Panc1 (cell line): ENCODE results near the gene KBTBD6. TPM values are rescaled to one million over a fixed set of nuclear protein-coding genes. Genes with fewer than 3 reads are reported as not detected.

Experiments
- ATAC-seq: fragments of 200-7000 bp; cut with Tn5 transposase; 2 replicates; pipeline ENCODE4 v1.9.1; 2020; ENCODE audit warnings: mild to moderate bottlenecking, moderate library complexity
- BruUV-seq: library from RNA; stranded (reverse); fragments of 400-500 nt; replicated peaks from 2 replicates; lab custom pipeline; 2021; lab: Mats Ljungman, UMichigan
- CTCF ChIA-PET: fragments of 300-600 bp; sonication (Branson Sonifier 250); formaldehyde crosslinking; loops from one replicate; lab custom pipeline; 2022; ENCODE audit warnings: antibody characterized with exemption; lab: Charles Lee
- POLR2A ChIA-PET: fragments of 300-600 bp; sonication (Branson Sonifier 250); formaldehyde crosslinking; loops from one replicate; lab custom pipeline; 2022; ENCODE audit warnings: antibody characterized with exemption; lab: Charles Lee
- DNase-seq: peaks from one replicate; pipeline ENCODE4 v3.0.0-alpha.2; 2010; ENCODE audit warnings: low read depth, low spot score
- H3K27ac ChIP-seq: 2 replicates; pipeline ENCODE4 v1.5.1; 2011; ENCODE audit warnings: mild to moderate bottlenecking, low read length, inconsistent platforms
- H3K27me3 ChIP-seq: fragments of 200-500 bp; sonication (Bioruptor generic); 2 replicates; pipeline ENCODE4 v1.6.0; 2014; ENCODE audit warnings: low read length, inconsistent platforms; ENCODE audit not compliant: control insufficient read depth, insufficient read depth
- H3K36me3 ChIP-seq: fragments of 200-500 bp; sonication (Bioruptor generic); 2 replicates; pipeline ENCODE4 v1.5.1; 2014; ENCODE audit warnings: inconsistent platforms, mild to moderate bottlenecking, low read length, moderate library complexity; ENCODE audit not compliant: control insufficient read depth, insufficient read depth
- H3K4me1 ChIP-seq: 2 replicates; pipeline ENCODE4 v1.5.1; 2011; ENCODE audit warnings: inconsistent platforms, mild to moderate bottlenecking, low read length, moderate library complexity; ENCODE audit not compliant: control insufficient read depth, insufficient read depth
- H3K4me3 ChIP-seq, 2 experiments: 2 replicates each; pipeline ENCODE4 v1.5.1; 2011 to 2012; ENCODE audit warnings: low read depth in 2 of 2, low read length in 2 of 2, mild to moderate bottlenecking in 2 of 2, inconsistent platforms in 1 of 2, moderate library complexity in 1 of 2
- H3K9me3 ChIP-seq: fragments of 200-500 bp; sonication (Bioruptor generic); 2 replicates; pipeline ENCODE4 v1.5.1; 2014; ENCODE audit warnings: low read depth, mild to moderate bottlenecking, inconsistent platforms, low read length, moderate library complexity; ENCODE audit not compliant: control insufficient read depth, insufficient read depth
- CTCF ChIP-seq: fragments of 450-650 bp; IDR thresholded peaks from 2 replicates; pipeline ENCODE4 v1.5.1; 2017; ENCODE audit warnings: mild to moderate bottlenecking
- POLR2AphosphoS5 ChIP-seq: IDR thresholded peaks from 2 replicates; pipeline ENCODE4 v1.6.1; 2012; ENCODE audit warnings: mild to moderate bottlenecking, low read depth, low read length, moderate library complexity
- REST ChIP-seq, 2 experiments: IDR thresholded peaks; 2 replicates each; pipeline ENCODE4 v1.6.1; 2011 to 2012; ENCODE audit warnings: low read depth in 2 of 2, control low read depth in 1 of 2, low read length in 1 of 2, mild to moderate bottlenecking in 1 of 2, moderate library complexity in 1 of 2; ENCODE audit not compliant: insufficient read depth in 1 of 2
- SIN3A ChIP-seq: IDR thresholded peaks from 2 replicates; pipeline ENCODE4 v1.6.1; 2012; ENCODE audit warnings: low read depth, mild to moderate bottlenecking, low read length, moderate library complexity, borderline replicate concordance; ENCODE audit not compliant: insufficient read depth
- TCF7L2 ChIP-seq: IDR thresholded peaks from 2 replicates; pipeline ENCODE4 v1.6.1; 2011; ENCODE audit warnings: mild to moderate bottlenecking, low read depth, low read length, inconsistent platforms
- in situ Hi-C: cut with HindIII; loops from 2 replicates; pipeline ENCODE4 v1.10.0; 2016; ENCODE audit warnings: low sequenced_read_pairs, low pct_unique_long_range_greater_than_20kb
- intact Hi-C: fragments of 100-400 bp; cut with micrococcal nuclease; formaldehyde crosslinking; loops from one replicate; pipeline ENCODE4 v1.10.0; 2022; ENCODE audit not compliant: unreplicated experiment
- total RNA-seq: library from RNA; stranded (reverse); gene quantifications from one replicate; pipeline ENCODE4 v1.2.1, GENCODE V29; 2021; ENCODE audit not compliant: unreplicated experiment

Gene KBTBD6
- total RNA-seq, 1 experiment from 2014 or later: 7.9 TPM

- Histone ChIP-seq H3K9me3 (peaks cover 12% of the 10 kb centered on the region; the same call in 1 of the 2 replicates), H3K36me3 (no peaks in the 10 kb centered on the region), H3K4me1 (no peaks in the 10 kb centered on the region), H3K4me3 (no peak overlapping the region), H3K27me3 (no peaks in the 10 kb centered on the region), H3K27ac (no peak overlapping the region)
- TF ChIP-seq SIN3A (no peak), CTCF (no peak), TCF7L2 (no peak), POLR2AphosphoS5 (no peak), REST (IDR thresholded peaks at IDR 0.05; ENCODE audit: insufficient read depth in 1 of 2, low read depth in 2 of 2, low read length in 1 of 2) (no peak)
- no peak for DNase-seq
- no peak for ATAC-seq
- ChIA-PET POLR2A (no interaction called here), CTCF (no interaction called here)
- intact Hi-C loops: no loop called here
- BruUV-seq: no TSS peak
- in situ Hi-C loops: no loop called here
Observed at GRCh38 chr13:41145136-41145908, 12.7 kb upstream of the KBTBD6 start.

- TF ChIP-seq SIN3A (no peak), CTCF (no peak), POLR2AphosphoS5 (no peak), TCF7L2 (no peak), REST (IDR thresholded peaks at IDR 0.05; ENCODE audit: insufficient read depth in 1 of 2, low read depth in 2 of 2, low read length in 1 of 2) (no peak)
- ATAC-seq (no peak), DNase-seq (no peak)
- CTCF ChIA-PET: no interaction called here
- H3K9me3 ChIP-seq: peaks cover 7% of the 10 kb centered on the region; the same call in 1 of the 2 replicates
- no peaks in the 10 kb centered on the region for H3K4me1 ChIP-seq
- in situ Hi-C loops (no loop called here), intact Hi-C loops (no loop called here)
- H3K27ac ChIP-seq: no peak overlapping the region
- no peaks in the 10 kb centered on the region for H3K27me3 ChIP-seq
- POLR2A ChIA-PET: no interaction called here
- no TSS peak for BruUV-seq
- H3K36me3 ChIP-seq: no peaks in the 10 kb centered on the region
- no peak overlapping the region for H3K4me3 ChIP-seq
Observed at GRCh38 chr13:41144576-41144975, 12.0 kb upstream of the KBTBD6 start.
